ENCODE measurements around the gene DMD.
"Not testable (repeated sequence)": the region's sequence is repeated elsewhere in the genome, so short reads cannot be mapped to it uniquely, and the experiment has no call there.

The DMD gene

DNA sequence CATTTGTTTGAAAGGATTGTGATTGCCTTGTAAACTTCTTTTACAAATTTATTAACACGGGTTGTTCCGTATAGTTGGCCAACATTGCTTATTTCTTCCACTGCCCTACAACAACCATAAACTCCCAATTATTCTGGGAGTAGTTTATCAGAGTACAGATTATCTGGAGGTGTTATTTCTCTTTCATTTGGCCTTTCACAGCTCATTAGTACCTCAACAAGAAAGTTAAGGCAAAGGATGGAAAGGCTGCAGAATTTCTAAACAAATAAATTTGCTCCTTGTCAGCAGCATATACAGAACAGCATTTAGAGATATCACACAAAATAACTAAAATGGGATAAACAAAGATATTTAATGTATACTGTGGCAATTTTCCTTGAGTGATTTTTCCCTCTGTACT, 548.8 kb downstream of the DMD start:
- no peak for DNase-seq (ENCODE audit: extremely low read depth in 1 of 2, low read depth in 1 of 2)

DNA sequence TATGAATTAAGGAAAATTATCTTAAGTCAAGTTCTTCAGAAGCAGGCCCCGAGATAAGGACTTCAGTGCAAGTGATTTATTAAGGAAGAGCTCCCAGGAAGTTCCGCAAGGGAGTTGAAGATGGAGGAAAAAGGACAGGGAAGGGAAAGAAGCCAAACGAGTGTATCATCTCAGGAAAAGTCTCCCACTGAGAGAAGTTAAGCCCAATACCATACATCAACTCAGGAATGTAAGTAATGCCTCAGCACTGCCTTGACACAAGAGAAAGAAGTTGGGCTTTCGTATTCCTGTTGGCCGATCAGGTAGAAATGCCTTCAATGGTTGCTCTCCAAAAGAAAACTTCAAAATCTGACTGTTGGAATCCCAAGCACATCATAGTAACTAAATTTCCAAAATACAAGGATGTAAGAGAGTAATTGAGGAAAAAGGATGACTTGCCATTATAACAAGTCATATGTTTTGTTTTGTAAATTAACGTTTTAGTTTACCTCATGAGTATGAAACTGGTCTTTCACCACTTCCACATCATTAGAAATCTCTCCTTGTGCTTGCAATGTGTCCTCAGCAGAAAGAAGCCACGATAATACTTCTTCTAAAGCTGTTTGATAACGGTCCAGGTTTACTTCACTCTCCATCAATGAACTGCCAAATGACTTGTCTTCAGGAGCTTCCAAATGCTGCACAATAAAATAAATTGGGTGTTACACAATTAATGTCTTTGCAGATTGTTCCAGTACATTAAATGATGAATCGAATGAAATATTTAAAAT, 566.7 kb downstream of the DMD start:
- DNase-seq (ENCODE audit: extremely low read depth in 1 of 2, low read depth in 1 of 2): no peak

DNA sequence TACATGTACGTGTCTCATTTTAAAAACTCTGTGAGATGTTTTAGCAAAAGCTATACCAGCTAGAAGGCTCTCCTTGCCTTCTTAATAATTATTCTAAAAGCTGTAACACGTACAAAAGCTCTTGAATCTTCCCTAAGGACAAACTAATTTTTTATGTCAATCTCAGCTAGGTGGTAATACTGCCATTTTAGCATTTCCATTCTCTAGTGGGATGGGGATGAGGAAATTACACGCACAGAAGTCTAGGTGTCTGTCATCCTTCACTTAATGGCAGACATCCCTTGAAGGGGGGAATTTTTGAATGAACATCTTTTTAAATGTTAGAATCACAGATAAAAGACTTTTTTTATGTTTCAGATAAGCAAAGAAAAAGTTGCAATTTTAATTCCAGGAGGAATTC, 569.1 kb downstream of the DMD start:
- DNase-seq (ENCODE audit: extremely low read depth in 1 of 2, low read depth in 1 of 2): no peak

DNA sequence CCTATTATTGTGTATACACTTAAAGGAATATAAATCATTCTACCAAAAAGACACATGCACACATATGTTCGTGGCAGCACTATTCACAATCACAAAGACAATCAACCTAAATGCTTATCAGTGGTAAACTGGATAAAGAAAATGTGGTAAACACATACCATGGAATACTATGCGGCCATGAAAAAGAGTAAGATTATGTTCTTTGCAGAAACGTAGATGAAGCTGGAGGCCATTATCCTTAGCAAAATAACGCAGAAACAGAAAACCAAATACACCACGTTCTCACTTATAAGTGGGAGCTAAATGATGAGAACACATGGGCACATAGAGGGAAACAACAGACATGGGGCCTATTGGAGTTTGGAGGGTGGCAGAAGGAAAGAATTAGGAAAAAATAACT, 593.2 kb downstream of the DMD start:
- DNase-seq (ENCODE audit: extremely low read depth in 1 of 2, low read depth in 1 of 2): no peak

DNA sequence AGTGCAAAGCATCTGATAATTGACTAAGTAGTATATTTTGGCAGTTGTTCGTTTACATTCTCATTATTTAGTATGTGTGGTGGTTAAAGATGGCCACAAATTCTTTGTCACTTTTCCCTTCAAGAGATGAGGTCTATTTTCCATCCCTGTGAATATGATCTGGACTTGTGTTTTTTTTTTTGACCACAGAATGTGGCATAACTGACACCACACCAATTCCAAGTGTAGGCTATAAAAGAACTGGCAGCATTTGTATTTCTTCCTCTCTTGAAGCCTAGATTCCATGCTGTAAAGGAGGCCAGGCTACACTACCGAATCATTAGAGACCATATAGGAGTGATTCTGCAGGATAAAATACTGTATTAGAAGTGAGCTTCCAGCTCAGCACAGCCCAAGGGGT, 596.6 kb downstream of the DMD start:
- DNase-seq (ENCODE audit: extremely low read depth in 1 of 2, low read depth in 1 of 2): no peak

DNA sequence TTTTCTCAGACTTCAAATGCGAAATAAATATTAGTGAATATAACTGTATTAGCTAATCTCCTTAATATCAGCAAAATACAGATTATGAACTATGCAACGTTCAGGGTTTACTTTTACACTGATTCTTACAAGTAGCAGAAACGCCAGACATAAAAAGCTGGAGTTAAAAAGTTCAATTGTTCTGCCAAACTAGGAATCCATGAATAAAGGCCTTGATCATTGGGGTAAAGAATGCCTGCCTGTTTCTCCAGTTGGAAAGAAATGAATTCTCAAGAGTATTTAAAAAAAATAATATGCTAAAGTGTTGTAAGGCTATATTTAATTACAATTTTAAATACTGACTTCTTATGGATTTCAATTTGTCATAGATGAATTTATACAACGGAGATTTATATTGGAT, 612.2 kb downstream of the DMD start:
- DNase-seq (ENCODE audit: extremely low read depth in 1 of 2, low read depth in 1 of 2): no peak

DNA sequence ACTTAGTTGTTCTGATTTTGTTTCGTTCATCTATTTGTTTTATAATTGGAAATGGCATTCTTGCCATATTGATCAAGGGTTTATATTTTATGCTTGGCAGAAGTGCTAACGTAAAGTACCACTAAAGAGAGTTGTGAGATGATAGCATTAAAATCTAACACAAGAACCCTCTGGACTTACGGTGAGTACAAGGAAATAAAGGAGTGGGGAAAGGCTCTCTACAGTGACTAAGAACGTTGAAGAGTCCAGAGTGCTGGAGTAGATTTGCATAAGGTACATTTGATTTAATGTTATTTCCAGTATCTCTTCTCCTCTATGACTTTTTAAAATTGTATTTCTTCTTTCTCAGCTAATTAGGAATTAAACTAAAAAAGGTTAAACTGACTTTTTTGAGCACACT, 612.6 kb downstream of the DMD start:
- DNase-seq (ENCODE audit: extremely low read depth in 1 of 2, low read depth in 1 of 2): no peak

DNA sequence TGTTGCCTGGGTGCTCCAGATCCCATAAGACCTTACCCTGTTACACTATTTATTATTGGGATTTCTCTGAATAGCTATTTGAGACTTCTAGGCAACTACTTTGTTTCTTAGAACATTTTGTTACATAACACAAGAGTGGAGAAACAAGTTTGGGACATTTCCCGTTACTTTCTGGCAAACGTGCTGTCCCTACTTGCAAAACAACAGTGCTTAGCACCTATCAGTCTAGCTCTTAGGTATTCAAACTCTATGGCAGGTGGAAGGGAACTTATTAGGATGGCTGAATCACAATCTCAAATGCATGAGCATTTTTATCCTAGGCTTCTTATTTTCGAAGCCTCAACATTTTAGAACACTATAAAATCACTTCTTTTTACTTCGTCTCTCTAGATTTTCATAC, 613.6 kb downstream of the DMD start:
- DNase-seq (ENCODE audit: extremely low read depth in 1 of 2, low read depth in 1 of 2): no peak

DNA sequence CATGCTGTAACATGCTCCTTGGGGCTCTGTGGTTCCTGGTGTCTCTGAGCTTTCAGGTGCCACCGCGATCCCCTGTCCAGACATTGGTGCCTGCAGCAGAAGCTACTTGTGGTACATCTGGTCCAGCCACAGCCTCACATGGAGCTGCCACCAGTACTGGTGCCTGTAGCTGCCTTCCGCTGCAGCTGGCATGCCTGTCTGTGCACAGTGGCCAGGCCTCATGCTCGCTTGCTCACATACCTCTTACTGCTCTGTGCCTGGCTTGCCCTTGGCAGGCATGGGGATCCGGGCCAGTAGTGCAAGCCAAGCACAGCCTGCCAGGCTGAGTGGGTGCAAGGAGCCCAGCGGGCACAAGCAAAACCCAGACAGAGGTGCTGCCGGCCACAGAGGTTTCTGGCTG, 618.6 kb downstream of the DMD start:
- no peak for DNase-seq (ENCODE audit: extremely low read depth in 1 of 2, low read depth in 1 of 2)

DNA sequence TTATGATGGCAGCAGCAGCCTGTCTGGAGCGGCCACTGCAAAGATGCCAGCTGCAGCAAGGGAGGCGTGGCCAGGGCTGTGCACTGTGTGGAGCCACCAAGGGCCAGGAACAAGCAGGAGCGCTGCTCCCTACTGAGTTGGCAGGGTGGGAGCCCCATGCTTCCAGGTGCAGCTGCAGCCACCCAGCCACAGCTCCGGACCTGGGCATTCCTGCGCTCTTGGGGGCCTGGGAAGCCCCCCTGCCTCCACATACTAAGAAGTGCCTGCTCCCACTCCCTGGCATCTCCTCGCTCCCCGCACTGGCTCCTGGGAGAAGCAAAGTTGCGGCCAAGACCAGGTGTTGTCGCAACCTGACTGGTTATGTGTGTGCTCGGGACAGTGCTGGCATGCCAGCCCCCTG, 619.8 kb downstream of the DMD start:
- DNase-seq (ENCODE audit: extremely low read depth in 1 of 2, low read depth in 1 of 2): no peak

DNA sequence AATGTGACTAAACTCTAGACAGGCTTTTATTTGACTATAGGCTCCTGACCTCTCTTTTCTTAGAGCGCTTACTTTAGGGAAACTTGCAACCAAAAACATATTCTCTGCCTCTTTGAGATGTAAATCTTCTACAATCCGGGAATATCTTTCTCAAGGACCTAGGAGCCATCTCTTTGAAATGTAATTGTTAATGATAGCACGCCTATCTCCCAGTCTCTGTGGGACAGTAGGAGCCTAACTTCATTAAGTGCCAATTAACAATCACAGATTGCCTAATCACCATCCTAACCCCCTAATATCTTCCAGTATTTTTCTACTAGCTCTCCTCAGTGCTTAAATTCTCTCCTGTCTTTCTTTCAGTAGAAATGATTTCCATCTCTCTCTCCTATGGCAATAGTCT, 628.6 kb downstream of the DMD start:
- DNase-seq (ENCODE audit: extremely low read depth in 1 of 2, low read depth in 1 of 2): no peak

DNA sequence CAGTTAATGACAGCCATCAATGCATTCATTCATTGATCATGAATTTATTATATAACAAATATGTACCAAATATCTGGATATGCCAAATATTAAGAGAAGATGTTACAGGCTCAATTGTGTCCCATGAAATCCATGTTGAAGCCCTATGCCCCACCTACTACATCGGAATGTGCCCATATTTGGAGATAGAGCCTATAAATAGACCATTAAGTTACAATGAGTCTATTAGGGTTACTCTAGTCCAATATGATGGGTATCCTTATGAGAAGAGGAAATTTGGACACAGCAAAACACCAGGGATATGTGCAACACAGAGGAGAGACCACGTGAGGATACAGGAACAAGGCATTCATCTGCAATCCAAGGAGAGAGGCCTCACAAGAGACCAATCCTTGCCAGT, 634.5 kb downstream of the DMD start:
- no peak for DNase-seq (ENCODE audit: extremely low read depth in 1 of 2, low read depth in 1 of 2)

DNA sequence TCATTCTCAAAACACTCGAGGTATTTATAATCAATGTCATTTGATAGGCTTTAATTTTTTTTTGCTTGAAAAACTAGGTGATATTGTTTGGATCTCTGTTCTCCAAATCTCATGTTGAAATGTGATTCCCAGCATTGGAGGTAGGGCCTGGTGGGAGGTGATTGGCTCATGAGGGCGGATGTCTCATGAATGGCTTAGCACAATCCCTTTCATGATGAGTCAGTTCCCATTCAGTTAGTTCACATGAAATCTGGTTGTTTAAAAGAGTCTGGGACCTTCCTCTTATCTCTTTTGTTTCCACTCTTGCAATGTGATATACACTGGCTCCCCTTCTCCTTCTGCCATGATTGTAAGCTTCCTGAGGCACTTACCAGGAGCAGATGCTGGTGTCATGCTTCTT, 638.7 kb downstream of the DMD start:
- no peak for DNase-seq (ENCODE audit: extremely low read depth in 1 of 2, low read depth in 1 of 2)

DNA sequence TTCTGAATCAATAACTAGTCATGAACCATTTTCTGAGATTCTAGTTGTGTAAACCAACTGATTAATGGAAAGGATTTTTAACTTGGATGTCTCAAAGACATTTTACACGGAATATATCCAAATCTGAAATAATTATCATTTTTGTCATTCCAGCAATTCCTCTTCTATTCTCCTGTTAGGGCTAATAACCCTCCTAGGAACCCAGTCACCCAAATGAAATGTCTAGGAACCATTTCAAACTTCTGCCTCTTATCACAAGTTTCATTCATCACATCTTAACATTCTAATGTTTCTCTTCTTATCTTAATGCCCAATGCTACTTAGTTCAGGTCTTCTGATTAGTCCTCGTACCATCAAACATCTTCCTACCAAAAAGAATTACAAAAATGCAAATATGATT, 639.8 kb downstream of the DMD start:
- no peak for DNase-seq (ENCODE audit: extremely low read depth in 1 of 2, low read depth in 1 of 2)

DNA sequence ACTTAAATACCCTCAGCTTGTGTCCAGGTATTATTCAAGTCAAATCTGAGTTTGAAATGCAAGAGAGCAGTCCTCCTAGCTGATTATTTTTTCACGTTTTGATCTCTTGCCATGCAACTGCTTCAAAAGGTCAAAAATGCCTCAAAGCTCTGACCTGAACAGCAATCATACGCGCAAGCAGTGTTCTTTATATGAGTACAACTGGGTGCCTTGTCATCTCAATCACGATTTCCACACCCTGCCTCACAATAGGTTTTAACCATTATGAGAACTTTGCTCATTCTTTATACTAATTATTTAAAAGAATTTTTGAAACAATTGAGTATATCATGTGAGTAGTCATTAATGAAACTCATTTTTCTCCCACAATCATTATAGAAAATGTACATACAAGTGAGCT, 649.1 kb downstream of the DMD start:
- DNase-seq (ENCODE audit: extremely low read depth in 1 of 2, low read depth in 1 of 2): no peak

DNA sequence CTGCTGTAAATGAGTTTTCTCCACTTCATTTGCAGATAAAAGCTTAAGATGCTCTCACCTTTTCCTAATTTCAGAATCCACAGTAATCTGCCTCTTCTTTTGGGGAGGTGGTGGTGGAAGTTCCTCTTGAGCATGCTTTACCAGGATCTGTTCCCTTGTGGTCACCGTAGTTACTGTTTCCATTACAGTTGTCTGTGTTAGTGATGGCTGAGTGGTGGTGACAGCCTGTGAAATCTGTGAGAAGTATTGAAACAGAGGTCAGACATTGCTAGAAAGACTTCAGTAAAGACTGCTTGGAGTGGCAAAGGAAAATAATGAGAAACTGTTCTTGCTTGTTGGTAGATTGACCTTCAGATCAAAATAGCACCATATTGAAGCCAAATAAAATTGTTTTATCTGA, 666.2 kb downstream of the DMD start:
- no peak for DNase-seq (ENCODE audit: extremely low read depth in 1 of 2, low read depth in 1 of 2)

DNA sequence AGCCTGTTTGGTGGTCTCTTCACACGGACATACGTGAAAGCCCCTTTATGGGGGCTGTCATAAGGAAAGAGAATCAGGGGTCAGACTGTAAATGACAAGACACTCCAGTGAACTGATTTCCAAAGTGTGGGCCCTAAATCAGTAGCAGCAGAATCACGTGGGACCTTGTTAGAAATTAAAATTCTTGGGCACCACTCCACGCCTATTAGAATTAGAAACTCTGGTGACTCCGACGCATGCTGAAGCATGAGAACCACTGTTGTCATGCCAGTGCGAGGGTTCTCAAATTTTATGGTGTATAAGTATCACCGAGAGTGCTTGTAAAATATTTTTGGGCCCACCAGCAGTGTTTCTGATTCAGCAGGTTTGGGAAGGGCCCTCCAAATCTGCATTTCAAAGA, 672.8 kb downstream of the DMD start:
- no peak for DNase-seq (ENCODE audit: extremely low read depth in 1 of 2, low read depth in 1 of 2)

DNA sequence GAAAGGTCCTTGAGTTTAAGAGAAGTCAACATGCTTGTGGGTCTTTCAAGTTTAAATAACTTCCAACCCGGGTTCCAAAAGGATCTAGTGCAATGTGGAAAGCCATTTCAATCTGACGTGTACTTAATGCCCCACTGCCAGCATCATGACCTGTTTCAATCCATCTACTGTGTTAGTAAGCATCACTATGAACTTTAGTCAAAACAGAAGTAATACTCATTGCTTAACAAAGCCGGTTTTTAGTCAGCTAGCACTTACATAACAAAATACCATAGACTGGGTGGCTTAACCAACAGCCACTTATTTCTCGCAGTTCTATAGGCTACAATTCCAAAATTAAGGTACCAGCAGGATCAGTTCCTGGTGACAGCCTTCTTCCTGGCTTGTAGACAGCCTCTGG, 677.5 kb downstream of the DMD start:
- no peak for DNase-seq (ENCODE audit: extremely low read depth in 1 of 2, low read depth in 1 of 2)

DNA sequence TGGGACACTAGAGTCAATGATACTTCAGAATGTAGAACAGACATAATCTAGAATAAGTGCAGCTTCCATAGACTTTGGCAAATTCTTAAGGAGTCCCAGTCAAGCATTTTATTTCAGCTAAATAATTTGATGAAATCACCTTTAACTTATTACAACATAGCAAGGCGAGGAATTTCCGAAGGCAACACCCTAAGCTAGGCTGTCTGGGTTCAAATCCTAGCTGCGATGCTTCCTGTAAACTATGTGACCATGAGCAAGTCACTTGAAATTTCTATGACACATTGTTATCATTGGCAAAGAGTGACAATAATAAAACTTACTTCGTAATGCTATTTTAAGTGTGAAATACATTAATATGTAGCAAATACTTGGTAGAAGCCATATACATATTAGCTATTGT, 679.1 kb downstream of the DMD start:
- DNase-seq (ENCODE audit: extremely low read depth in 1 of 2, low read depth in 1 of 2): no peak

DNA sequence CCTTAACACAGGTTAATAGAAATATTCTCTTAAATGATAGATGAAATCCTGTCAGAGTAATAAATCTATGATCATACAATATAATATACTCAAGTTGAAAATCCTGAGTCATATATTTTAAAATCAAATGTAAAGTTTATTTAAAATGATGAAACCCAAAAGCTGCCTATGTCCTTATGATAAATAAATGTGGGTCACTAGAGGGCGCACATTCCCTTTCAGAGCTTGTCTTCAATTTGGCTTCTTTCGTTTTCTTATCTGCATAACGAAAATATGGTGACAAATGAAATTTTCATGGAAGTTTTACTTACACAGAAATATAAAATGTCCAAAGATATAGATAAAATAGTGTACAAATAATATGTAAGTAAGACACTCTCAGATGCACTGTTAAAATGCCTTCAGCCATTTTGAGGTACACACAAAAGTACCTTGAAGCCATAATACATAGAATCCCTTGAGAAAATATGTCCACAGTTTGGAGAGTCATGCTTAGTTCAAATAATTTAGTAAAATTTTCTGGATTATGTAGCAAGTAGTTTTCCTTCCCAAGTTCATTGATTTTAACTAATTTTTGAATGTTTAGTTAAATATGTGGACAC, 680.4 kb downstream of the DMD start:
- no peak for DNase-seq (ENCODE audit: extremely low read depth in 1 of 2, low read depth in 1 of 2)

DNA sequence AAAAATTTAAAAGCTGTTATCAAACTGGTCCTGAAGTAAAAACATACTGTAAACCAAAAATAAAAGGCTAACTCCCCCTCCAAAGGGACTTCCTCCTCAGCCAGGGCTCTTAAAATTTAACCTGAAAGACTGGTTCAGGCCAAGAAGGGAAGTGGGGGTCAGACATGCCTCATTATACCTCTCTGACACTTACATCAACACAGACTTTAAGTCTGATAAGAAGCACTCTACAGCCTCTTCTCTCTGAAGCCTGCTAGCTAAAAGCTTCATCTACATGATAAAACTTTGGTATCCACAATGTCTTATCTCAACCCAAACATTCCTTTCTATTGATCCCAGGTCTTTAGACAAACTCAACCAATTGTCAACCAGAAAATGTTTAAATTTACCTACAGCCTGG, 682.9 kb downstream of the DMD start:
- not testable (repeated sequence) for DNase-seq (ENCODE audit: extremely low read depth in 1 of 2, low read depth in 1 of 2)

DNA sequence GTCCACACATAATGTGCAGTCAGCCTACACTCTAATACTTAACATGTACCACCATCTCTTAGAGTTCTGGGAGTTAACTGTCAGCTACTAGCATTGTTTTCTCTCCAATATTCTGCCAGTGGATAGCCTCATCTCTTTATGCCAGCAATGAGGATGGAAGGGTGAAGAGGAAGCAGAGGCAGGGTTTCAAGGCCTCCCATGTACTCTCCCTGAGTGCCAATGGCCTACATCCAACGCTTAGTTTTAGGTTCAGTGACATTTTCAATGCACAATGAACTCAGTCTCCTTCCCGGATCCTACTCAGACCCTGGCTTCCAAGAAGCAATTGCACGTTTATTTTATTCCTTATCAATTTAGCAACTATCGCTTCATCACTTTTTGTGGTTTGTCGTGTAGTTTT, 686.1 kb downstream of the DMD start:
- DNase-seq (ENCODE audit: extremely low read depth in 1 of 2, low read depth in 1 of 2): no peak

DNA sequence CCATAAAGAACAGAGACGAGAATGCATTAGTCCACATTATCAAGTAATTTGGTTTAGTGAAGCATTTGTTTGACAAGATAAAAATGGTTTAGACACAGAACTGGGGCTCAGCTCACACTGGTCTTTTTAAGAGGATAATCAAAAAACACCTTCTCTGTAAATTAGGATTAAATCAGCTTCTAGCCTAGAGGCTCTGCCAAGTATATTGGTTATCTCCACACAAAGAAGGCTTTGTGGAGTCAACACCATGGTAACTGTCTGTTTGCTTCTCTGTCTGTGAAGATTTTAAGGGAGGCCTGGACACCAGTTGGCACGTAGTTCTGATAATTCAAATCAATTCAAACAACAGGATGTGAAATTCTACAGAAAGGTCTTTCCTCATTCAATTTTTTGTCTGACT, 687.0 kb downstream of the DMD start:
- no peak for DNase-seq (ENCODE audit: extremely low read depth in 1 of 2, low read depth in 1 of 2)
